ENCODE results near the gene CLCNKA.

Gene CLCNKA

DNA sequence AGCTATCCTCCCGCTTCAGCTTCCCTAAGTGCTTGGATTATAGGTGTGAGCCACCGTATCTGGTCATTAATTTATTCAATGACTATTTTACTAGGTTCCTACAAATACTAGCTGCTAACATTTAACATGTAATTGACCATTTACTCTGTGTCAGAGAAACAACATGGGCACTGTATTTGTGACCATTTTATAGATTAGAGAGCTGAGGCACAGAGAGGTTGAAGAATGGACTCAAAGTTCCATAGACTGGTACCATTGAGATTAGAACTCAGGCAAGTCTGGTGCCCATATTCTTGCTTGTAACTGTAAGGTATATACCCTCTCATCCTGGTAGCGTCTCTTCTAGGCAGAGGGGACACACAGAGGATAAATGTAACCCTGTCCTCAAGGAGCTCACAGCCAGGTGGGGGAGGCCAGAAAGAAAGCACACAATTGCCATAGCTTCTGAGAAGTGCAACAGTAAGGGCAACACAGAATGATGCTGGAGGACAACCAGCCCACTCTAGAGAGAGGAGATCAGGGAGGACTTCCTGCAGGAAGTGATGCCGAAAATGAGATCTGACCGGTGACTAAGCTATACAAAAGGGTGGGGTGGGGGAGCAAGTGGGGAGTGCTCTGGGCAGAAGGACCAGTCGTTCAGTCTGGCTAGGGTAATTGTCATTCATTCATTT is 14.0 kb upstream of the CLCNKA start:
- TF ChIP-seq CEBPB (IDR thresholded peaks at IDR 0.05), result no peak
- TF ChIP-seq, protein P1, sequence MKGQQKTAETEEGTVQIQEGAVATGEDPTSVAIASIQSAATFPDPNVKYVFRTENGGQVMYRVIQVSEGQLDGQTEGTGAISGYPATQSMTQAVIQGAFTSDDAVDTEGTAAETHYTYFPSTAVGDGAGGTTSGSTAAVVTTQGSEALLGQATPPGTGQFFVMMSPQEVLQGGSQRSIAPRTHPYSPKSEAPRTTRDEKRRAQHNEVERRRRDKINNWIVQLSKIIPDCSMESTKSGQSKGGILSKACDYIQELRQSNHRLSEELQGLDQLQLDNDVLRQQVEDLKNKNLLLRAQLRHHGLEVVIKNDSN (IDR thresholded peaks at IDR 0.05), result no peak
- no peak for TF ChIP-seq EGR1 (IDR thresholded peaks at IDR 0.05)
- TF ChIP-seq CREB1 (IDR thresholded peaks at IDR 0.05; ENCODE audit: low read depth), result no peak
- TF ChIP-seq RAD21 (IDR thresholded peaks at IDR 0.05; ENCODE audit: low read depth), result no peak
- TF ChIP-seq YY1 (IDR thresholded peaks at IDR 0.05; ENCODE audit: low read depth), result no peak
- no peak for TF ChIP-seq ZBTB7A (IDR thresholded peaks at IDR 0.05; ENCODE audit: low read depth)
- TF ChIP-seq TCF12 (IDR thresholded peaks at IDR 0.05; ENCODE audit: low read depth), result no peak
- no peak for TF ChIP-seq TEAD4 (IDR thresholded peaks at IDR 0.05)
- TF ChIP-seq FOXM1 (IDR thresholded peaks at IDR 0.05; ENCODE audit: borderline replicate concordance, low read depth), result no peak
- TF ChIP-seq, protein P2, sequence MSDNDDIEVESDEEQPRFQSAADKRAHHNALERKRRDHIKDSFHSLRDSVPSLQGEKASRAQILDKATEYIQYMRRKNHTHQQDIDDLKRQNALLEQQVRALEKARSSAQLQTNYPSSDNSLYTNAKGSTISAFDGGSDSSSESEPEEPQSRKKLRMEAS (IDR thresholded peaks at IDR 0.05), result no peak
- TF ChIP-seq TAF1 (IDR thresholded peaks at IDR 0.05; ENCODE audit: low read depth), result no peak
- TF ChIP-seq, protein P3, sequence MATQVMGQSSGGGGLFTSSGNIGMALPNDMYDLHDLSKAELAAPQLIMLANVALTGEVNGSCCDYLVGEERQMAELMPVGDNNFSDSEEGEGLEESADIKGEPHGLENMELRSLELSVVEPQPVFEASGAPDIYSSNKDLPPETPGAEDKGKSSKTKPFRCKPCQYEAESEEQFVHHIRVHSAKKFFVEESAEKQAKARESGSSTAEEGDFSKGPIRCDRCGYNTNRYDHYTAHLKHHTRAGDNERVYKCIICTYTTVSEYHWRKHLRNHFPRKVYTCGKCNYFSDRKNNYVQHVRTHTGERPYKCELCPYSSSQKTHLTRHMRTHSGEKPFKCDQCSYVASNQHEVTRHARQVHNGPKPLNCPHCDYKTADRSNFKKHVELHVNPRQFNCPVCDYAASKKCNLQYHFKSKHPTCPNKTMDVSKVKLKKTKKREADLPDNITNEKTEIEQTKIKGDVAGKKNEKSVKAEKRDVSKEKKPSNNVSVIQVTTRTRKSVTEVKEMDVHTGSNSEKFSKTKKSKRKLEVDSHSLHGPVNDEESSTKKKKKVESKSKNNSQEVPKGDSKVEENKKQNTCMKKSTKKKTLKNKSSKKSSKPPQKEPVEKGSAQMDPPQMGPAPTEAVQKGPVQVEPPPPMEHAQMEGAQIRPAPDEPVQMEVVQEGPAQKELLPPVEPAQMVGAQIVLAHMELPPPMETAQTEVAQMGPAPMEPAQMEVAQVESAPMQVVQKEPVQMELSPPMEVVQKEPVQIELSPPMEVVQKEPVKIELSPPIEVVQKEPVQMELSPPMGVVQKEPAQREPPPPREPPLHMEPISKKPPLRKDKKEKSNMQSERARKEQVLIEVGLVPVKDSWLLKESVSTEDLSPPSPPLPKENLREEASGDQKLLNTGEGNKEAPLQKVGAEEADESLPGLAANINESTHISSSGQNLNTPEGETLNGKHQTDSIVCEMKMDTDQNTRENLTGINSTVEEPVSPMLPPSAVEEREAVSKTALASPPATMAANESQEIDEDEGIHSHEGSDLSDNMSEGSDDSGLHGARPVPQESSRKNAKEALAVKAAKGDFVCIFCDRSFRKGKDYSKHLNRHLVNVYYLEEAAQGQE (IDR thresholded peaks at IDR 0.05; ENCODE audit: low read depth), result no peak
- no peak for TF ChIP-seq EP300 (IDR thresholded peaks at IDR 0.05; ENCODE audit: borderline replicate concordance)
- no peak for TF ChIP-seq NFIC (IDR thresholded peaks at IDR 0.05)

DNA sequence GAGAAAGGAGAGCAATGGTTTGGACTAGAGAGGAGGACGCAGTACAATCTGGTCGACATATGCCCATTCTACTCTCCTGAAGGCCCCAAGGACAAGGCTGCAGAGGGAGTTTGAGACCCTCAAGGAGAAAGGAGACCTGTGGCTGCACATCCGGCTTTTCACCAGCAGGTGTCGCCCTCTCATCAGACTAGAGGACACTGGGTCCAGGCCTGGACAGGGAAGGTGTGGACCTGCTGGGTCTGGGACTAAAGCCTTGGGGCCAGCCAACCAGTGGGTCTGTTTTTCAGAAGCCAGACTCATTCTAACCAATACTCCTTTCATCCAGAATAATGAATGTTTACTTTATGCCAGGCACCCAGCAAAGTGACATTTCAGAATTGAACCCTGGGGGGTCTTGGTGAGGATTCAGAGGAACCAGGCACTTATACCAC is 12.8 kb upstream of the CLCNKA start:
- TF ChIP-seq RAD21 (IDR thresholded peaks at IDR 0.05; ENCODE audit: low read depth) (peak; percentile 99), TAF1 (IDR thresholded peaks at IDR 0.05; ENCODE audit: low read depth) (no peak), ZBTB7A (IDR thresholded peaks at IDR 0.05; ENCODE audit: low read depth) (0 out of 2 replicates have a peak, but pooled peaks have one; percentile 33)

DNA sequence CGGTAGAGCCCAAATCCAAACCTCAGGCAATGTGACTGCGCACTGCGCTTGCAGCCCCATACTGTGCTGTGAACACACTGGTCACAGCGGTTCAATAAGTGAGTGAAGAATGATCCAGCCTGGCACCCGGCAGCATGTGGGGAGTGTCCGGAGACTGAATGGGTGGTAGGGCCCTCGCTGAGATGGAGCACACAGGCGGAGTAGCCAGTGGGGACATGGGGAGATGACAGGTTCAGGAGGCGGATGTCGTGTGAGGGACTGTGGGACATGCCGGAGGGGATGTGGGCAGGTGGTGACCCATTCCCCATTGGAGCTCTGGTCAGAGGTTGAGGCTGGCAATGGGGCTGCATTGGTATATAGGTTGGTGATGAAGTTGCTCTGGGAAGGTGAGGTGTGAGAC is 12.2 kb upstream of the CLCNKA start:
- no peak for TF ChIP-seq NFIC (IDR thresholded peaks at IDR 0.05)
- no peak for TF ChIP-seq EGR1 (IDR thresholded peaks at IDR 0.05)
- TF ChIP-seq EP300 (IDR thresholded peaks at IDR 0.05; ENCODE audit: borderline replicate concordance), result no peak
- TF ChIP-seq TAF1 (IDR thresholded peaks at IDR 0.05; ENCODE audit: low read depth), result no peak
- no peak for TF ChIP-seq RAD21 (IDR thresholded peaks at IDR 0.05; ENCODE audit: low read depth)
- TF ChIP-seq YY1 (IDR thresholded peaks at IDR 0.05; ENCODE audit: low read depth), result no peak
- no peak for TF ChIP-seq TEAD4 (IDR thresholded peaks at IDR 0.05)
- TF ChIP-seq, protein P1 (IDR thresholded peaks at IDR 0.05), result no peak
- TF ChIP-seq, protein P3 (IDR thresholded peaks at IDR 0.05; ENCODE audit: low read depth), result no peak
- TF ChIP-seq, protein P2 (IDR thresholded peaks at IDR 0.05), result no peak
- no peak for TF ChIP-seq CREB1 (IDR thresholded peaks at IDR 0.05; ENCODE audit: low read depth)
- no peak for TF ChIP-seq FOXM1 (IDR thresholded peaks at IDR 0.05; ENCODE audit: borderline replicate concordance, low read depth)
- TF ChIP-seq ZBTB7A (IDR thresholded peaks at IDR 0.05; ENCODE audit: low read depth), result no peak
- TF ChIP-seq TCF12 (IDR thresholded peaks at IDR 0.05; ENCODE audit: low read depth), result no peak
- no peak for TF ChIP-seq CEBPB (IDR thresholded peaks at IDR 0.05)

DNA sequence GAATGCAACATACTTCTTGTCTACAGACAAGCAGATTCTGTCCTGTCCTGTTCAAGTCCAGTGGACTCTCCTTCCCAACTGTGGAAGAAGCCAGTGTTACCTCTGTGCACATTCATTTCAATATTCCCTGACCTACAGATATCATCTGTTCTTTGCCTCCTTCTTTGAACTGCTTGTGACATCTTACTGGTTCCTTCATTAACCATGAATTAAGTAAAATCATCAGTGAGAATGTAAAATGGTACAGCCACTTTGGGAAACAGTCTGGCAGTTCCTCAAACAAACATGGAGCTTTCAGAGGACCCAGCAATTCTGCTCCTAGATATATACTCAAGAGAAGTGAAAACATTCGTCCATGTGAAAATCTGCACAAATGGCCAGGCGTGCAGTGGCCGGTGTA is 11.0 kb upstream of the CLCNKA start:
- TF ChIP-seq RAD21 (IDR thresholded peaks at IDR 0.05; ENCODE audit: low read depth) (no peak), YY1 (IDR thresholded peaks at IDR 0.05; ENCODE audit: low read depth) (no peak), NFIC (IDR thresholded peaks at IDR 0.05) (no peak), EP300 (IDR thresholded peaks at IDR 0.05; ENCODE audit: borderline replicate concordance) (no peak), TEAD4 (IDR thresholded peaks at IDR 0.05) (no peak), CEBPB (IDR thresholded peaks at IDR 0.05) (no peak), CREB1 (IDR thresholded peaks at IDR 0.05; ENCODE audit: low read depth) (no peak), TAF1 (IDR thresholded peaks at IDR 0.05; ENCODE audit: low read depth) (no peak)
- TF ChIP-seq, protein P3 (IDR thresholded peaks at IDR 0.05; ENCODE audit: low read depth), result no peak
- TF ChIP-seq, protein P1 (IDR thresholded peaks at IDR 0.05), result no peak
- TF ChIP-seq, protein P2 (IDR thresholded peaks at IDR 0.05), result no peak
